Kidney (tissue), 14 donors: Measurements from ENCODE around the gene DRC1. TPM values are rescaled to one million over a fixed set of nuclear protein-coding genes. Genes with fewer than 3 reads are reported as not detected.
A peak's percentile ranks its signal among the peaks of the same experiment; 100 is the strongest.

Experiments used
- DNase-seq, 5 donors: peaks; one replicate each; pipeline ENCODE4 v3.0.0-alpha.2; 2013 to 2020
- FAIRE-seq: peaks from 2 replicates; lab custom pipeline; 2012; peaks lifted over from hg19 to GRCh38; lab: Jason Lieb, UNC
- H3K27ac ChIP-seq, 2 donors: one replicate each; pipeline ENCODE4 v1.7.0; 2013; ENCODE audit warnings: low read depth in 2 of 2, low read length in 2 of 2, inconsistent platforms in 1 of 2
- H3K27me3 ChIP-seq: one replicate; pipeline ENCODE4 v1.7.1; 2013; ENCODE audit warnings: low read length, inconsistent platforms; ENCODE audit not compliant: control insufficient read depth, insufficient read depth
- H3K36me3 ChIP-seq, 3 donors: one replicate each; pipeline versions ENCODE4 v1.7.0 to v1.7.1; 2013; ENCODE audit warnings: low read length in 3 of 3, control low read depth in 1 of 3, inconsistent platforms in 1 of 3; ENCODE audit not compliant: insufficient read depth in 3 of 3, control insufficient read depth in 2 of 3
- H3K4me1 ChIP-seq, 3 donors: one replicate each; pipeline versions ENCODE4 v1.7.0 to v1.7.1; 2013; ENCODE audit warnings: low read length in 3 of 3, inconsistent platforms in 1 of 3, low read depth in 1 of 3; ENCODE audit not compliant: control insufficient read depth in 2 of 3, insufficient read depth in 2 of 3
- H3K4me3 ChIP-seq, 3 donors: one replicate each; pipeline versions ENCODE4 v1.7.0 to v1.8.1; 2013; ENCODE audit warnings: low read length in 3 of 3, control low read depth in 1 of 3, inconsistent platforms in 1 of 3
- H3K9ac ChIP-seq, 3 donors: one replicate each; pipeline versions ENCODE4 v1.7.0 to v1.7.1; 2013; ENCODE audit warnings: low read length in 3 of 3, control low read depth in 1 of 3, inconsistent platforms in 1 of 3
- H3K9me3 ChIP-seq, 3 donors: one replicate each; pipeline versions ENCODE4 v1.7.0 to v1.7.1; 2013; ENCODE audit warnings: low read length in 3 of 3, control low read depth in 1 of 3, inconsistent platforms in 1 of 3; ENCODE audit not compliant: control insufficient read depth in 2 of 3, insufficient read depth in 1 of 3
- intact Hi-C: fragments of 100-400 bp; cut with DNase I; formaldehyde crosslinking; loops from one replicate; pipeline ENCODE4 v1.11.1; 2022
- polyA plus RNA-seq: library from polyadenylated mRNA; stranded (reverse); fragments of 350-450 nt; fragmentation: Illumina TruSeq; extraction: RNeasy Lipid Tissue Mini Kit (QIAGEN cat#74804); gene quantifications from one replicate; pipeline ENCODE4 v1.2.3, GENCODE V29; 2014; ENCODE audit warnings: low read depth, low replicate concordance; ENCODE audit not compliant: insufficient read depth
- total RNA-seq: library from RNA; stranded (reverse); fragmentation: NEBNext Ultra II Directional; extraction: Animal tissue kit (Norgen Biotek cat#: 25700); gene quantifications from one replicate; pipeline ENCODE4 v1.2.1, GENCODE V29; 2021
- TF ChIP-seq, protein P1 (sequence below): IDR thresholded peaks from 3 replicates; pipeline ENCODE4 v1.5.1; 2012; ENCODE audit warnings: mild to moderate bottlenecking, moderate library complexity, borderline replicate concordance; ENCODE audit not compliant: insufficient read depth; ENCODE audit errors: extremely low read depth
- donor health status: control.
- donor health status: control.
- donor health status: control.
- donor health status: control.
- donor health status: control.
- donor health status: DM: yes; HTN: yes; CAD: no.
- donor health status: Normal renal cell carcinoma (clear cell type).

DRC1 gene
- total and polyA plus RNA-seq, 2 donors from 2014 or later: 0.76 TPM; not detected in 1

DNA sequence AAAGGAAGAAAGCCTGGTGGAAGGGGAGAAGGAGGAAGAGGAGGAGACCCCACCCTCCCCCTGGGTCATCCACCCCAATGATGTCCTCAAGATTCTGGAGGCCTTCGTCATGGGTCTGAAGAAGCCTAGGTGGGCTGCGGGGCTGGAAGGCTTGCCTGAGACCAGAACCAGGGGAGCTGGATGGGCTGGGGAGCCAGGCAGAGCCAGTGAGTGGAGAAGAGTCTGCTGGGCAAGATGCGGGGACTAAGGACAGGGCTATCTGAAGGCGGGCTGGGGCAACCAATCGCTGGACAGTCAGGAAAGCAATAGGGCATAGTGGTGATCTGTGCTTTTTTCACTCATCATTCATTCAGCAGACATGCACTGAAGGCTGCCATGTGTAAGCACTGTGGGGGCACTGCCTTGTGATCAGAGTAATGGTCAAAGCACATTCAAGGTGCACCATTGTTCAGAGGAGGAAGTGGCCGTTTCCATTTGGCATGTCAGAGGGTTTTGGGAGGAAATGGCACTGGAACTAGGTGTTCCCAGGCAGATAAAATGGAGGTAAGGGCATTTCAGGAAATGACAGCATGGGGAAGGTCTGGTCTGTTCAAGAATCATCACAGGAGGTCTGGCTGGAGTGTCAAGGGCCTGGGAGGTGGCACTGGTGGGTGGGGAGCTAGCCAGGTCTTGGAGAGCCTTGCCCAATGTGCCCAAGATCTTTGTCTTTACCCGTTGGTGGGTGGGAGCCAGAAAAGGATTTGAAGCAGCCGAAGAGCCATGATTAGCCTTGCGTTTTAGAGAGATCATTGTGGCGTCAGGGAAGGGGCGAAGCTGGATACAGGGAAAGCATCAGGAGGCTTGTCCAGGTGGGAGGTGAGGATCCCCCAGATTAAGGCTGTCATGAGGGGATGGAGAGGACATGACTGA lies 52.0 kb downstream of the DRC1 start:
- H3K36me3 ChIP-seq: no peaks in the 10 kb centered on the region
- no peaks in the 10 kb centered on the region for H3K4me1 ChIP-seq
- H3K9me3 ChIP-seq: no peaks in the 10 kb centered on the region
- TF ChIP-seq, protein P1, sequence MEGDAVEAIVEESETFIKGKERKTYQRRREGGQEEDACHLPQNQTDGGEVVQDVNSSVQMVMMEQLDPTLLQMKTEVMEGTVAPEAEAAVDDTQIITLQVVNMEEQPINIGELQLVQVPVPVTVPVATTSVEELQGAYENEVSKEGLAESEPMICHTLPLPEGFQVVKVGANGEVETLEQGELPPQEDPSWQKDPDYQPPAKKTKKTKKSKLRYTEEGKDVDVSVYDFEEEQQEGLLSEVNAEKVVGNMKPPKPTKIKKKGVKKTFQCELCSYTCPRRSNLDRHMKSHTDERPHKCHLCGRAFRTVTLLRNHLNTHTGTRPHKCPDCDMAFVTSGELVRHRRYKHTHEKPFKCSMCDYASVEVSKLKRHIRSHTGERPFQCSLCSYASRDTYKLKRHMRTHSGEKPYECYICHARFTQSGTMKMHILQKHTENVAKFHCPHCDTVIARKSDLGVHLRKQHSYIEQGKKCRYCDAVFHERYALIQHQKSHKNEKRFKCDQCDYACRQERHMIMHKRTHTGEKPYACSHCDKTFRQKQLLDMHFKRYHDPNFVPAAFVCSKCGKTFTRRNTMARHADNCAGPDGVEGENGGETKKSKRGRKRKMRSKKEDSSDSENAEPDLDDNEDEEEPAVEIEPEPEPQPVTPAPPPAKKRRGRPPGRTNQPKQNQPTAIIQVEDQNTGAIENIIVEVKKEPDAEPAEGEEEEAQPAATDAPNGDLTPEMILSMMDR: no peak
- no peaks in the 10 kb centered on the region for H3K27me3 ChIP-seq
- H3K9ac ChIP-seq: no peak overlapping the region
- intact Hi-C loops: no loop called here
- FAIRE-seq: no peak
- H3K4me3 ChIP-seq: no peak overlapping the region
- H3K27ac ChIP-seq: no peak overlapping the region
- no peak for DNase-seq

DNA sequence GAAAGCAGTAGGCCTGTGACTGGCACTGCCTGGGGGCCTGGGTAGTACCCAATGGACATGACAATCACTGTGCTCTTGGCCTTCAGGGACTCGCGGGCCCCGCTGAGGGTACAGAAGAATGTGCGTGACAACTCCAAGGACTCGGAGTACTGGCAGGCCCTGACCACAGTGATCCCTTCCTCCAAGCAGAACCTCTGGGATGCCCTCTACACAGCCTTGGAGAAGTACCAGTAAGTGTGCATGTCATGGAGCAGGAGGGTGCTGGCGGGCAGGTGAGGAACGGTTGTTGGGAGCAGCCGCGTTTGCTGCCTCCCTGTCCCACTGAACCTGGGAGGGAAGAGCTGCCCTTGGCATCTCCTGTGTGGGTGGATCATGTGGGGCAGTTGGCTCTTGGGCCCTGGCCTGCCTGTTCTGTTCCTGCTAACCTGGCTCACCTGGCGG lies 52.9 kb downstream of the DRC1 start:
- Histone ChIP-seq H3K36me3 (no peaks in the 10 kb centered on the region), H3K9me3 (no peaks in the 10 kb centered on the region), H3K27ac (no peak overlapping the region), H3K27me3 (no peaks in the 10 kb centered on the region), H3K9ac (no peak overlapping the region), H3K4me3 (no peak overlapping the region), H3K4me1 (no peaks in the 10 kb centered on the region)
- intact Hi-C loops: no loop called here
- DNase-seq (no peak), FAIRE-seq (no peak)
- TF ChIP-seq, protein P1: no peak

DNA sequence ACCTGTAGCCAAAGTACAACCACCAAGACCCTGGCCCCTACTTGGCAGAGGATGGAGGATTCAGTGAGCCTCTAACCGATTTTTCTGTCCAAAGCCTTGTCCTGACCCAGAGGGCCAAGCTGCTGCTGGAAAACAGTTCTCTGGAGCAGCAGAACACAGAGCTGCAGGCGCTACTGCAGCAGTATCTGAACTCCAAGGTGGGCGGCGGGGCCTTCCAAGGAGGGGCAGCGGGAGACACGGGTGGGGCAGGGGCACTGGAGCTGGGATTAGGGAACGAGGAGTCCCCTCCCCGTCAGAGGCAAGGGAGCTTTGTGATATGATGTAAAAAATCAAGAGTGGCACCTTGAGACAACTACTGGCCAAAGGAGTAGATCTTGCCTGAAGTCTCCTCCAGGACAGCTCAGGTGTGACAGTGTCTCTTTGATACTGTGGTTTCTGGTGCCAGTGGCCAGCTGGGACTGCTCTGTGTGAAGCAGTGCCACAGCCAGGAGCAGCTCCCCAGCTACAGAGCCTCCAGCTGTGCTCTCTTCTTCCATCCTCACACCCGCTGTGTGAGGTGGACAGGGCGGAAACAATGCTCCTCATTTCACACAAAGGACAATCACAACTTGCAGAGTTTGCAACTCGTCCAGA lies 53.4 kb downstream of the DRC1 start:
- Histone ChIP-seq H3K9me3 (no peaks in the 10 kb centered on the region), H3K27me3 (no peaks in the 10 kb centered on the region), H3K9ac (no peak overlapping the region), H3K36me3 (no peaks in the 10 kb centered on the region), H3K4me3 (no peak overlapping the region), H3K27ac (no peak overlapping the region), H3K4me1 (no peaks in the 10 kb centered on the region)
- TF ChIP-seq, protein P1: no peak
- FAIRE-seq (no peak), DNase-seq (peak in 1 of 5 donors; percentile 29)
- intact Hi-C loops: no loop called here
